HUES6 (cell line): ENCODE results near the gene ZBTB43.
A peak's percentile ranks its signal among the peaks of the same experiment; 100 is the strongest.
"Not testable (repeated sequence)": the region's sequence is repeated elsewhere in the genome, so short reads cannot be mapped to it uniquely, and the experiment has no call there.

Experiments
- H3K27ac ChIP-seq: 2 replicates; pipeline ENCODE4 v1.7.0; 2013; ENCODE audit warnings: low read depth, mild to moderate bottlenecking, low read length, inconsistent platforms
- H3K27me3 ChIP-seq: 2 replicates; pipeline ENCODE4 v1.6.1; 2013; ENCODE audit warnings: low read length; ENCODE audit not compliant: control insufficient read depth, insufficient read depth
- H3K36me3 ChIP-seq: 2 replicates; pipeline ENCODE4 v1.6.1; 2013; ENCODE audit warnings: low read length; ENCODE audit not compliant: control insufficient read depth, insufficient read depth
- H3K4me1 ChIP-seq: 2 replicates; pipeline ENCODE4 v1.6.1; 2013; ENCODE audit warnings: low read length; ENCODE audit not compliant: control insufficient read depth, insufficient read depth
- H3K4me3 ChIP-seq: 2 replicates; pipeline ENCODE4 v1.5.1; 2013; ENCODE audit warnings: low read depth, low read length
- H3K9ac ChIP-seq: one replicate; pipeline ENCODE4 v1.6.1; 2013; ENCODE audit warnings: mild to moderate bottlenecking, low read length
- H3K9me3 ChIP-seq: 2 replicates; pipeline ENCODE4 v1.6.1; 2013; ENCODE audit warnings: low read depth, low read length; ENCODE audit not compliant: control insufficient read depth, insufficient read depth

ZBTB43 gene

GRCh38 chr9:126778141-126778540 is 26.7 kb upstream of the ZBTB43 start:
- no peaks in the 10 kb centered on the region for H3K36me3 ChIP-seq
- H3K4me3 ChIP-seq: no peak overlapping the region
- no peak overlapping the region for H3K27ac ChIP-seq
- no peaks in the 10 kb centered on the region for H3K9me3 ChIP-seq
- 0 out of 2 replicates have a peak, but pooled peaks cover 3% of the 10 kb centered on the region for H3K4me1 ChIP-seq
- no peak overlapping the region for H3K9ac ChIP-seq
- peaks cover 22% of the 10 kb centered on the region; the same call in 1 of the 2 replicates for H3K27me3 ChIP-seq

DNA sequence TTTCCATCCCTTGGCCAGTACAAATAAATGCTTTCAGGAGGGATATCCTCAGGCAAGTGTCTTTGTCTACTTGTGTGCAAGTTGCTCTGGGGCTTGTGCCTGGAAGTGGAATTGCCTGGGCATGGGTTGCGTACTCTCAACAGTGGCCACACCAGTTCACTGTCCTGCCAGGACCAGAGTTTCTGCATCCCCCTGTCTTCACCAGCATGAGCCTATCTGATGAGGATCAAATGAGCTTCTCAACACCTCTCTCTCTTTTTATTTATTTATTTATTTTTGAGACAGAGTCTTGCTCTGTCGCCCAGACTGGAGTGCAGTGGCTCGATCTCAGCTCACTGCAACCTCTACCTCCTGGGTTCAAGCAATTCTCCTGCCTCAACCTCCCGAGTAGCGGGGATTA is 26.1 kb upstream of the ZBTB43 start:
- not testable (repeated sequence) for H3K9ac ChIP-seq, H3K4me3 ChIP-seq, H3K36me3 ChIP-seq, H3K27ac ChIP-seq, H3K4me1 ChIP-seq, H3K9me3 ChIP-seq
- H3K27me3 ChIP-seq: peaks cover 22% of the 10 kb centered on the region; the same call in 1 of the 2 replicates

DNA sequence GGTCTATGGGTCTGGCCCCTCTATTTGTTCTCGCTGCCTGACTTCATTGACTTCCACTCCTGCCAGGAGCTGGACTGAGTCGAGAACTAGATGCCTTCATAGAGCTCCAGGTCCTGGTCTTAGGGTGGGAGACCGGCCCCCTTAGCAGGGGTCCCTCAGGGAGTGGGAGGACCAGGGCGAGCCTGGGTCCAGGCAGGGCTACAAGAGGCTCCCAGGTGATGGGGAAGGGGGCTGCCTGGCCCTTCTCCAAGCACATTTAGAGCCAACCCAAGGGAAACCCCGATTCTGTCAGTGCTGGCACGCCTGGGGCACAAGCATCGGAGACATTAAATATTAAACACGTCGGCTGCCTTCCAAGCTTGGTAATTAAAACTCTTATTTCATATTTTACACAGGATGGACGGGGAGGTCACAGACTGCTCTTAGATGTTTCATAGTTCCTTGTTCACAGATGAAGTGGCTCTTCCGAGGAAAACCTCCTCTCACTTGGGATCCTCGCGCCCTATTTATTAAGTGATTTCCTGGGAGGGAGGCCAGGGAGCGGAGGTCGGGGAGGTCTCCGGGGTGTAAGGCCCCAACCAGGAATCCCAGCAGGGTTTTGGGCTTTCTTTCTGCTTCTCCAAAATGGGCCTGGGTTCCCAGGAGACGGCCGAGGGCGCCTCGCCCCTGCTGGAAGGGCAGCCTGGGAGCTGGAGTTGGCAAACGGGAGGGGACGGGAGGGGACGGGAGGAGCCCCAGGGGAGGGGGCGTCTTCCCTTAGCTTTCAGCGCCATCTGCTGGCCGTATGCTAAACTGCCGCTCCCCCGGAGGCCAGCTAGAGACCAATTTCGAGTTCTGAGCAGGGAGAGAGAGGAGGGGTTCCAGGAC is 23.4 kb upstream of the ZBTB43 start:
- Histone ChIP-seq H3K27me3 (peaks cover 7% of the 10 kb centered on the region; the same call in 1 of the 2 replicates), H3K9ac (no peak overlapping the region), H3K9me3 (no peaks in the 10 kb centered on the region), H3K27ac (no peak overlapping the region), H3K4me3 (0 out of 2 replicates have a peak overlapping the region, but pooled peaks have one; percentile 22), H3K36me3 (no peaks in the 10 kb centered on the region), H3K4me1 (0 out of 2 replicates have a peak, but pooled peaks cover 3% of the 10 kb centered on the region)

DNA sequence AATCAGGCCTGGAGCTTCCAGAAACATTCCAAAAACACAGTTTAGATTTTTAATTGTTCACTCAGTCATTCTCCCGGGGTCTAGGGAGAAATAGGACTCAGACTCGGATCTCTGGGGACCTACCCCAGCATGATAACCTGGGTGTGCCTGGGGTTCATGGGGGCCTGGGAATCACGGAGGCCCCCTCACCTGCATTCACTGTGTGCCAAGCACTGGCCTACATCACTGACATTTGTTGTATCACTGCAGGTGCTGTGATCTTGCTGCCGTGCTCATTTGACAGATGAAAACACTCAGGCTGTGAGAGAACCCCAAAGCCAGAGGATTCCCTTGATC is 22.8 kb upstream of the ZBTB43 start:
- Histone ChIP-seq H3K9ac (no peak overlapping the region), H3K27me3 (peaks cover 11% of the 10 kb centered on the region; the same call in 1 of the 2 replicates), H3K27ac (no peak overlapping the region), H3K36me3 (no peaks in the 10 kb centered on the region), H3K4me3 (no peak overlapping the region), H3K9me3 (no peaks in the 10 kb centered on the region), H3K4me1 (0 out of 2 replicates have a peak, but pooled peaks cover 3% of the 10 kb centered on the region)

GRCh38 chr9:126783949-126784348 is 20.9 kb upstream of the ZBTB43 start:
- Histone ChIP-seq H3K4me1 (0 out of 2 replicates have a peak, but pooled peaks cover 3% of the 10 kb centered on the region), H3K27ac (no peak overlapping the region), H3K9ac (no peak overlapping the region), H3K4me3 (no peak overlapping the region), H3K9me3 (no peaks in the 10 kb centered on the region), H3K36me3 (no peaks in the 10 kb centered on the region), H3K27me3 (peaks cover 14% of the 10 kb centered on the region; the same call in 1 of the 2 replicates)

GRCh38 chr9:126784401-126784800 is 20.4 kb upstream of the ZBTB43 start:
- H3K4me3 ChIP-seq: no peak overlapping the region
- H3K36me3 ChIP-seq: no peaks in the 10 kb centered on the region
- H3K27ac ChIP-seq: no peak overlapping the region
- 0 out of 2 replicates have a peak, but pooled peaks cover 3% of the 10 kb centered on the region for H3K4me1 ChIP-seq
- H3K9me3 ChIP-seq: no peaks in the 10 kb centered on the region
- no peak overlapping the region for H3K9ac ChIP-seq
- H3K27me3 ChIP-seq: peaks cover 14% of the 10 kb centered on the region; the same call in 1 of the 2 replicates

DNA sequence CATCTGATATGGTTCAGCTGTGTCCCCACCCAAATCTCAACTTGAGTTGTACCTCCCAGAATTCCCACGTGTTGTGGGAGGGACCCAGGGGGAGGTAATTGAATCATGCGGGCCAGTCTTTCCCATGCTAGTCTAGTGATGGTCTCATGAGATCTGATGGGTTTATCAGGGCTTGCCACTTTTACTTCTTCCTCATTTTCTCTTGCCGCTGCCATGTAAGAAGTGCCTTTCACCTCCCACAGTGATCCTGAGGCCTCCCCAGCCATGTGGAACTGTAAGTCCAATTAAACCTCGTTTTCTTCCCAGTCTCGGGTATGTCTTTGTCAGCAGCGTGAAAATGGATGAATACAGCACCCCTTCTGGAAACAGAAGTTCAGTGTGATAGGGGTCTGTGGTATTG is 20.0 kb upstream of the ZBTB43 start:
- H3K4me3 ChIP-seq, H3K36me3 ChIP-seq, H3K9ac ChIP-seq, H3K27ac ChIP-seq, H3K9me3 ChIP-seq, H3K4me1 ChIP-seq: not testable (repeated sequence)
- H3K27me3 ChIP-seq: peaks cover 14% of the 10 kb centered on the region; the same call in 1 of the 2 replicates

DNA sequence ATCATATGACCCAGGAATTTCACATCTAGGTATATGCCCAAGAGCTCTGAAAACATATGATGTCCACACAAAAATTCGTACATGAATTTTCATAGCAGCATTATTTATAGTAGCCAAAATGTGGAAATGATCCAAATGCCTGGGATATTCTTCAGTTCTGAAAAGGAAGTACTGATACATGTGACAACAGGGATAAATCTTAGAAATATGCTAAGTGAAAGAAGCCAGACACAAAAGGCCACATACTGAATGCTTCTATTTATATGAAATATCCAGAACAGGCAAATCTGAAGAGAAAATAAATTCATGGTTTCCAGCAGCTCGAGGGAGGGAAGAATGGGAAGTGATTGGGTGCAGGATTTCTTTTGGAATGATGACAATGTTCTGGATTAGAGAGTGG is 16.8 kb upstream of the ZBTB43 start:
- Histone ChIP-seq H3K4me1 (no peaks in the 10 kb centered on the region), H3K9me3 (no peaks in the 10 kb centered on the region), H3K27me3 (peaks cover 7% of the 10 kb centered on the region; the same call in 1 of the 2 replicates), H3K9ac (no peak overlapping the region), H3K27ac (no peak overlapping the region), H3K36me3 (no peaks in the 10 kb centered on the region), H3K4me3 (no peak overlapping the region)

- Histone ChIP-seq H3K4me1 (no peaks in the 10 kb centered on the region), H3K27ac (no peak overlapping the region)
Observed at GRCh38 chr9:126788634-126789349, 16.0 kb upstream of the ZBTB43 start.

GRCh38 chr9:126790561-126790960 is 14.3 kb upstream of the ZBTB43 start:
- Histone ChIP-seq H3K27ac (no peak overlapping the region), H3K27me3 (peaks cover 7% of the 10 kb centered on the region; the same call in 1 of the 2 replicates), H3K4me1 (no peaks in the 10 kb centered on the region), H3K4me3 (no peak overlapping the region), H3K9ac (no peak overlapping the region), H3K36me3 (no peaks in the 10 kb centered on the region), H3K9me3 (peaks cover under 1% of the 10 kb centered on the region)

More at GRCh38 chr9:126788634-126789349, 16.0 kb upstream of the ZBTB43 start:
- Histone ChIP-seq H3K4me3 (no peak overlapping the region), H3K9me3 (no peaks in the 10 kb centered on the region), H3K36me3 (no peaks in the 10 kb centered on the region), H3K9ac (no peak overlapping the region), H3K27me3 (peaks cover 7% of the 10 kb centered on the region; the same call in 1 of the 2 replicates)
